B cell (primary cell): ENCODE results near the gene EPC1. TPM values are rescaled to one million over a fixed set of nuclear protein-coding genes. Genes with fewer than 3 reads are reported as not detected.

Experiments
- ATAC-seq: fragments of 200-7000 bp; cut with Tn5 transposase; one replicate; pipeline ENCODE4 v1.10.0; 2021; ENCODE audit warnings: low read depth, mild to moderate bottlenecking, moderate number of reproducible peaks, moderate library complexity
- CTCF ChIA-PET: fragments of 350-600 bp; sonication (Branson Sonifier 250); formaldehyde crosslinking; loops from one replicate; lab custom pipeline; 2021; ENCODE audit warnings: antibody characterized with exemption, inconsistent platforms; lab: Charles Lee
- POLR2A ChIA-PET: fragments of 350-600 bp; sonication (Branson Sonifier 250); formaldehyde crosslinking; loops from one replicate; lab custom pipeline; 2021; ENCODE audit warnings: antibody characterized with exemption; lab: Charles Lee
- DNase-seq: peaks from one replicate; pipeline ENCODE4 v3.0.0; 2013
- H2AFZ ChIP-seq: 2 replicates; pipeline ENCODE4 v1.6.1; 2012; ENCODE audit warnings: mild to moderate bottlenecking, low read depth, low read length; ENCODE audit not compliant: insufficient read depth, poor library complexity, severe bottlenecking
- H3K27ac ChIP-seq, 2 donors: 1 replicate in 1 of 2; 2 replicates in 1 of 2; pipeline ENCODE4 v1.5.1; 2012 to 2013; ENCODE audit warnings: low read length in 2 of 2, mild to moderate bottlenecking in 2 of 2, moderate library complexity in 1 of 2
- H3K27me3 ChIP-seq, 4 experiments: fragments of 200-600 bp in 1 of 4; sonication (generic) in 1 of 4; replicated peaks in 1 of 4; 1 replicate in 2 of 4; 2 replicates in 2 of 4; pipeline versions ENCODE4 v1.6.1 to v1.7.0; 2013 to 2016; ENCODE audit warnings: low read length in 3 of 4, mild to moderate bottlenecking in 2 of 4, mixed read lengths in 1 of 4, moderate library complexity in 1 of 4; ENCODE audit not compliant: insufficient read depth in 4 of 4, control insufficient read depth in 3 of 4; ENCODE audit errors: control extremely low read depth in 1 of 4
- H3K36me3 ChIP-seq, 2 experiments: replicated peaks in 1 of 2; 1 replicate in 1 of 2; 2 replicates in 1 of 2; pipeline versions ENCODE4 v1.6.1 to v1.7.1; 2013; ENCODE audit warnings: low read length in 1 of 2; ENCODE audit not compliant: insufficient read depth in 2 of 2, control insufficient read depth in 1 of 2; ENCODE audit errors: control extremely low read depth in 1 of 2, extremely low read depth in 1 of 2
- H3K4me1 ChIP-seq, 2 donors: fragments of 200-600 bp in 1 of 2; sonication (generic) in 1 of 2; 1 replicate in 1 of 2; 2 replicates in 1 of 2; pipeline versions ENCODE4 v1.5.1 to v1.6.1; 2013 to 2017; ENCODE audit warnings: low read length in 2 of 2; ENCODE audit not compliant: control insufficient read depth in 2 of 2, insufficient read depth in 2 of 2
- H3K4me2 ChIP-seq: replicated peaks from 2 replicates; pipeline ENCODE3; 2012; ENCODE audit warnings: mild to moderate bottlenecking, low read depth, low read length; ENCODE audit not compliant: poor library complexity, severe bottlenecking
- H3K4me3 ChIP-seq, 5 experiments: fragments of 200-600 bp in 1 of 5; sonication (generic) in 1 of 5; 1 replicate in 3 of 5; 2 replicates in 2 of 5; pipeline versions ENCODE4 v1.5.1 to v1.7.0; 2011 to 2016; ENCODE audit warnings: low read length in 4 of 5, mild to moderate bottlenecking in 4 of 5, low read depth in 2 of 5, control low read depth in 1 of 5, moderate library complexity in 1 of 5; ENCODE audit not compliant: insufficient read depth in 1 of 5; ENCODE audit errors: control extremely low read depth in 1 of 5, extremely low read depth in 1 of 5
- H3K79me2 ChIP-seq: fragments of 200-600 bp; sonication (generic); one replicate; pipeline ENCODE4 v1.6.0; 2016; ENCODE audit warnings: low read length; ENCODE audit not compliant: control insufficient read depth, insufficient read depth
- H3K9ac ChIP-seq: fragments of 200-600 bp; sonication (generic); 2 replicates; pipeline ENCODE4 v1.6.1; 2017; ENCODE audit warnings: mild to moderate bottlenecking, low read length, moderate library complexity
- H3K9me3 ChIP-seq, 3 donors: one replicate each; pipeline versions ENCODE4 v1.6.1 to v1.7.1; 2013; ENCODE audit warnings: low read length in 2 of 3; ENCODE audit not compliant: control insufficient read depth in 2 of 3, insufficient read depth in 1 of 3; ENCODE audit errors: control extremely low read depth in 1 of 3
- H4K20me1 ChIP-seq: 2 replicates; pipeline ENCODE4 v1.6.0; 2012; ENCODE audit warnings: mild to moderate bottlenecking, low read length; ENCODE audit not compliant: insufficient read depth, control insufficient read depth, poor library complexity, severe bottlenecking
- H3K27ac Mint-ChIP-seq: one replicate; pipeline ENCODE4 v1.8.0; 2021; ENCODE audit warnings: mixed read lengths
- H3K27me3 Mint-ChIP-seq: one replicate; pipeline ENCODE4 v1.8.0; 2021; ENCODE audit warnings: mixed read lengths
- H3K4me1 Mint-ChIP-seq: one replicate; pipeline ENCODE4 v1.8.0; 2021; ENCODE audit warnings: mixed read lengths
- H3K4me3 Mint-ChIP-seq: one replicate; pipeline ENCODE4 v1.8.0; 2021; ENCODE audit warnings: mixed read lengths
- H3K9me3 Mint-ChIP-seq: one replicate; pipeline ENCODE4 v1.8.0; 2022; ENCODE audit warnings: mixed read lengths; ENCODE audit not compliant: insufficient read depth
- EZH2 ChIP-seq: IDR thresholded peaks from 2 replicates; pipeline ENCODE4 v1.6.1; 2012; ENCODE audit warnings: borderline replicate concordance, low read depth, mild to moderate bottlenecking, moderate library complexity, low read length; ENCODE audit not compliant: insufficient read depth, poor library complexity, severe bottlenecking
- WGBS: methylation state at CpG from one replicate; pipeline ENCODE4 v1.1.5; 2013; ENCODE audit warnings: missing lambda C conversion rate; ENCODE audit not compliant: insufficient coverage; 5-methylcytosine and 5-hydroxymethylcytosine counted together
- intact Hi-C: fragments of 100-400 bp; cut with micrococcal nuclease; formaldehyde crosslinking; loops from one replicate; pipeline ENCODE4 v1.10.0; 2022
- polyA plus RNA-seq: library from polyadenylated mRNA; depleted of rRNA; stranded (reverse); fragments of >200 nt; gene quantifications from 2 replicates; pipeline ENCODE4 v1.2.3, GENCODE V29; 2012
- total RNA-seq, 2 donors: library from RNA; stranded (reverse); fragments of 120-200 nt in 1 of 2; gene quantifications; 1 replicate in 1 of 2; 2 replicates in 1 of 2; pipeline versions ENCODE4 v1.2.3 to v1.2.4, GENCODE V29; 2013 to 2022
- TF ChIP-seq, protein P1 (sequence below): fragments of 200-600 bp; IDR thresholded peaks from one replicate; pipeline ENCODE4 v1.8.0; 2022; ENCODE audit warnings: antibody characterized with exemption, mild to moderate bottlenecking

EPC1 gene
- total and polyA plus RNA-seq, 2 donors (not counting 1 experiment from before 2014, with no cell fraction given) = 120 to 220 TPM

DNA sequence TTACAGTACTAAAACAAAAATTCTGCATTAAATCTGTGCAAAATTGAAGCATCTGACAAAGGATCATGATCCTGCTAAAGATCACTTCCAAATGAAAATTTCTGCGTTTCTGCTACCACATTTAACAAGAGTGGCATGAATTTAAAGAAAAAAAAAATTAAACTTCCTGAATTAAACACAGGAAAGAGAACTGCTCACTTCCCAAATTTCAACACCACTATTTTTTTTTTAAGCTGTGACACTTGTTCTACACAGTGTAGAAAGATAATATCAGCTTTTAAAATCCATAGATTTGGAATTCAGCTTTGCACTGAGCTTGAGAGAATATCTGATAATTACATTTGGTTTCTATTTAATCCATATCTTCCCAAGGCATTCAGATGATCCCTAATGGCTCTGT lies 73.6 kb downstream of the EPC1 start:
- intact Hi-C loops = no loop called here
- WGBS = no CpG with 5 or more reads among the region's 1 CpG

DNA sequence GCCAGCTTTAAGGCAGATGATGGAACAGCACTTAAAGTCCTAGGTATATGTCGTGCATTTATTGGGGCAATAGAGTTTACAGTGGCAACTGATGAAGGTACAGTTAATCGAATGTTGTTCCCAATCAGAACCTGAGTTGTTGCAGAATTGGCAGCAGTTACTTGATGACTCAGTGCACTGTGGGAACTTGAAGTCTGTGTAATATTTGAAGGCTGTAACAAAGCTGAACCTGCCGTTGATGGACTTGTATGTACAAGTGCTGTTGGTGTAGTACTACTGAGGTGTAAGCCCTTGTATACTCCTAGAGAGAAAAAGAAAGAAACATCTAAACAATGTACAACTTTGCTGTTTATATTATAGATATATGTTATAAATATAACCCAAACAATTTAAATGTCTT lies 75.3 kb downstream of the EPC1 start:
- ATAC-seq = no peak
- H3K27ac Mint-ChIP-seq = no peak overlapping the region
- intact Hi-C loops = no loop called here

More for the DNA sequence above, 73.6 kb downstream of the EPC1 start:
- TF ChIP-seq, protein P1, sequence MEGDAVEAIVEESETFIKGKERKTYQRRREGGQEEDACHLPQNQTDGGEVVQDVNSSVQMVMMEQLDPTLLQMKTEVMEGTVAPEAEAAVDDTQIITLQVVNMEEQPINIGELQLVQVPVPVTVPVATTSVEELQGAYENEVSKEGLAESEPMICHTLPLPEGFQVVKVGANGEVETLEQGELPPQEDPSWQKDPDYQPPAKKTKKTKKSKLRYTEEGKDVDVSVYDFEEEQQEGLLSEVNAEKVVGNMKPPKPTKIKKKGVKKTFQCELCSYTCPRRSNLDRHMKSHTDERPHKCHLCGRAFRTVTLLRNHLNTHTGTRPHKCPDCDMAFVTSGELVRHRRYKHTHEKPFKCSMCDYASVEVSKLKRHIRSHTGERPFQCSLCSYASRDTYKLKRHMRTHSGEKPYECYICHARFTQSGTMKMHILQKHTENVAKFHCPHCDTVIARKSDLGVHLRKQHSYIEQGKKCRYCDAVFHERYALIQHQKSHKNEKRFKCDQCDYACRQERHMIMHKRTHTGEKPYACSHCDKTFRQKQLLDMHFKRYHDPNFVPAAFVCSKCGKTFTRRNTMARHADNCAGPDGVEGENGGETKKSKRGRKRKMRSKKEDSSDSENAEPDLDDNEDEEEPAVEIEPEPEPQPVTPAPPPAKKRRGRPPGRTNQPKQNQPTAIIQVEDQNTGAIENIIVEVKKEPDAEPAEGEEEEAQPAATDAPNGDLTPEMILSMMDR = no peak
- no peak for TF ChIP-seq EZH2
- ChIA-PET CTCF (interaction anchor here (0.6 to 1.3 kb wide), 3 partner anchors 20 to 1880 kb away, joined by 3 read pairs; no protein-coding TSS in a partner anchor), POLR2A (no interaction called here)
- DNase-seq (no peak), ATAC-seq (no peak)
- no peak overlapping the region for H3K9ac ChIP-seq
- peaks cover 4% of the 10 kb centered on the region for H3K79me2 ChIP-seq
- peak overlapping the region in 1 of 2 donors; percentile 45 for H3K27ac ChIP-seq
- H3K4me2 ChIP-seq = no peak overlapping the region
- Mint-ChIP-seq H3K9me3 (no peaks in the 10 kb centered on the region), H3K27me3 (no peaks in the 10 kb centered on the region), H3K27ac (no peak overlapping the region), H3K4me1 (peaks cover 13% of the 10 kb centered on the region), H3K4me3 (no peak overlapping the region)
- H3K4me3 ChIP-seq = no peak overlapping the region
- no peak overlapping the region for H2AFZ ChIP-seq
- H3K36me3 ChIP-seq = peaks cover 15 to 58% of the 10 kb centered on the region in 2 experiments
- H3K27me3 ChIP-seq = no peaks in the 10 kb centered on the region
- H3K9me3 ChIP-seq = no peaks in the 10 kb centered on the region
- H3K4me1 ChIP-seq = peaks cover 0 to 9% of the 10 kb centered on the region in 2 donors
- H4K20me1 ChIP-seq = no peaks in the 10 kb centered on the region

More for the DNA sequence above, 75.3 kb downstream of the EPC1 start:
- peaks cover 4% of the 10 kb centered on the region for H3K79me2 ChIP-seq
- Mint-ChIP-seq H3K9me3 (no peaks in the 10 kb centered on the region), H3K4me3 (no peak overlapping the region), H3K4me1 (peaks cover 13% of the 10 kb centered on the region), H3K27me3 (no peaks in the 10 kb centered on the region)
- H4K20me1 ChIP-seq = no peaks in the 10 kb centered on the region
- no peak overlapping the region for H3K4me2 ChIP-seq
- no peak overlapping the region for H3K4me3 ChIP-seq
- H3K9ac ChIP-seq = no peak overlapping the region
- 100% methylated on average over 2 of the region's 3 CpGs for WGBS
- no peaks in the 10 kb centered on the region for H3K9me3 ChIP-seq
- DNase-seq = no peak
- H3K36me3 ChIP-seq = peaks cover 22 to 71% of the 10 kb centered on the region in 2 experiments
- H2AFZ ChIP-seq = no peak overlapping the region
- CTCF ChIA-PET = no interaction called here
- peaks cover 0 to 9% of the 10 kb centered on the region in 2 donors for H3K4me1 ChIP-seq
- H3K27me3 ChIP-seq = no peaks in the 10 kb centered on the region
- TF ChIP-seq EZH2 = no peak
- TF ChIP-seq, protein P1 = no peak
- POLR2A ChIA-PET = no interaction called here
- H3K27ac ChIP-seq = no peak overlapping the region
